NCI-H146 (cell line): Measurements from ENCODE around the gene SLAMF8.

ENCODE experiments used
- DNase-seq: peaks from one replicate; lab custom pipeline; 2025; lab: John Stamatoyannopoulos, UW

Gene SLAMF8

DNA sequence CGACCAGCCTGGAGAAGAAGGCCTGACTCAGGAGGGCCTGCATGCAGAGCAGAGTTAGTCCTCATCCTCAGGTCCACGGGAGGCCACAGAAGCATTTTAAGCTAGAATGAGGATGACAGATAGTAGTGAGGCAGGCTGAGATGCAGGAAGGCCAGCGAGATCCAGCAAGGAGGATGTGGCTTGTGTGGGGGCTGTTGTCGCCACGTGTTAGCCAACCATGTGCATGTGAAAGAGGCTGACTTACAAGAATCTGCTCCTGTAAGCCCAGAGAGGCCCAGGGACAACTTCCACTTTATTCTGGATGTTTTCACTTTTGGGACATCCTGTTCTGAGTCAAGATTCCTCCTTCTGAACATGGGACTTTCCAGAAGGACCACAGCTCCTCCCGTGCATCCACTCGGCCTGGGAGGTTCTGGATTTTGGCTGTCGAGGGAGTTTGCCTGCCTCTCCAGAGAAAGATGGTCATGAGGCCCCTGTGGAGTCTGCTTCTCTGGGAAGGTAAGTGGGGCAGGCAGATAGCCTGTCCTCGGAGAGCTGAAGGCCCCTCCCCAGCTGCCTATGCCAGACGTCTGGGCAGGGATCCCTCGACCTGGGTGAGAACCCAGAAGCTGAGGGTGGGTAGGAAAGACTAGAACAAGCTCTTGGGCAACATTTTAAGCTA, at the start of gene SLAMF8:
SLAMF8 (plus strand) TSS at position 433 of the 661 bp plus-strand sequence; CDS start at position 459, 26 bp downstream.
- no peak for DNase-seq

DNA sequence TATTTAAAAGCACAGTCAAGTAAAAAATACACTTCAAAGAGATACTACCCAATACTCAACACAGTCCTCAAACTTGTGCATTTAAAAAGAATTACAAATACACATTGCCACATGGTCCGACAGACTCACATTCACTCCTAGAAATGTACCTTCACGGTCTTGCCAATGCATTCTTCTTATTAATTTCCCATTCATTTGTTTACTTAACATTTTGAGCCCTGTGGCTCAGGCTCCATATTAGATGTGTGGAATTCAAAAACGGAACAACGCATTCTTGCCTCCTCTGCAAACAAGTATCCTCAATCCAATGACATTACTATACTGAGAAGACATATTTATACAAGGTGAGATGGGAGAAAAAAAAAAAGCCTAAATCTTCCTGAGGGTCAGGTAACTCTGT, 48.4 kb upstream of the SLAMF8 start:
- DNase-seq: no peak

DNA sequence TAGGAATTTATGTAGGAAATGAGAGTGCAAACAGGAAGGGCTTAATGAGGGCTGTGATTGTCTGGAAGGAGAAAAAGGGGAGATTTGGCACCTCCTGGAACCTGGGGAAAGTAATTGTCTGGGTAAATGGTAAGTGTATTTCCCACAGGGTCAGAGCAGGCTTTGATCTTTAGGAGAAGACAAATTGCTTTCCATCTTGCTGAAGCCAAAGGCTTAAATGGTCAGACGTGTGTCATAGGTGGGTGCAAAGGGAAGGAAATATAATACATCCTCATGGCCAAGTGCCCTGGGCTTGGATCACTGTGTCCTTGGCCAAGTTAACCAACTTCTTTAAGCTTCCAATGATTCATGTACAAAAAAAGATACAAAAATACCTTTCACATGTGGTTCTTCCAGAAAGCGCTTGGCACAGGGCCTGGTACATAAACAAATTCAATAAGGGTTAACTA, 47.2 kb upstream of the SLAMF8 start:
- no peak for DNase-seq

DNA sequence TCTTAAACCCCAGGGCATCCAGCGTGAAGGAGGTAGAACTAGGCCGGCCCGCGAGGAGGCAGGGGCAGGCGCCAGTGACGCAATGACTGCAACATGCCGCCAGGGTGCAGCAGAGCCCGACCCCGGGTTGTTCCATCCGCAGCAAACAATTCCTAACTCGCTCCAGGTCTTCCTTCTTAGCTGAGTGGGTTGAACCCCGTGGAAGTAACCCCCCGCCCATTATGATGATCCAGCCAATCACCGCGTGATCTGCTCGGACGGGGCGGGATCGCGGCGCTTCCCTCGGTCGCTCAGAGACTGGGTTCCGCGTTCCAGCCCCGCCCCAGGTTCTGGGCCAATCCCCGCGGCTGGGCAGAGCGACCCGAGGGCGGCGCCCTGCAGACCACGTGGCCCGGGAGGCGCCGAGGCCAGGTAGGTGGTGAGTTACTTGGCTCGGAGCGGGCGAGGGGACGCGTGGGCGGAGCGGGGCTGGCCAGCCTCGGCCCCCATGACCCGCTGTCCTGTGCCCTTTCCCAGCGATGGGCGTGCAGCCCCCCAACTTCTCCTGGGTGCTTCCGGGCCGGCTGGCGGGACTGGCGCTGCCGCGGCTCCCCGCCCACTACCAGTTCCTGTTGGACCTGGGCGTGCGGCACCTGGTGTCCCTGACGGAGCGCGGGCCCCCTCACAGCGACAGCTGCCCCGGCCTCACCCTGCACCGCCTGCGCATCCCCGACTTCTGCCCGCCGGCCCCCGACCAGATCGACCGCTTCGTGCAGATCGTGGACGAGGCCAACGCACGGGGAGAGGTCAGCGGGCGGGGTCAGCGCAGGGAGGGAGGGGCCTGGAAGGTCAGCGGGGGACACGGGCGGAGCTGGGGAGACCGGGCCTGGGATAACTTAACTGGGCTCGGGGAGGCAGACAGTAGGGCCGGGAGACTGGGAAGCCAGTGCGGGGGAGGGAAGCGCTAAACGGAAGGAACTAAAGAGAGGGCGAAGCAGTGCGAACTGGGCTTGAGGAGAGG, 45.8 kb upstream of the SLAMF8 start, which contains the start of gene DUSP23:
DUSP23 (plus strand) TSS at position 380 of the 1,000 bp plus-strand sequence; CDS start at position 519, 139 bp downstream.
- DNase-seq: peak; percentile 93

DNA sequence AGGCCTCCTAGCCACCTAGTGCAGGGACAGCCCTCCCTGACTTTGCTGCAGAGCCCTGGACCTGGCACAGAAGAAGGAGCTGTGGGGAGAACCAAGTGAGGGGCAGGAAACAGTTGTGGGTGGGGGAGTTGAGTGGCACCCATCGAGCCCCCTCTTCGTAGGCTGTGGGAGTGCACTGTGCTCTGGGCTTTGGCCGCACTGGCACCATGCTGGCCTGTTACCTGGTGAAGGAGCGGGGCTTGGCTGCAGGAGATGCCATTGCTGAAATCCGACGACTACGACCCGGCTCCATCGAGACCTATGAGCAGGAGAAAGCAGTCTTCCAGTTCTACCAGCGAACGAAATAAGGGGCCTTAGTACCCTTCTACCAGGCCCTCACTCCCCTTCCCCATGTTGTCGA, 44.7 kb upstream of the SLAMF8 start:
- DNase-seq: no peak

DNA sequence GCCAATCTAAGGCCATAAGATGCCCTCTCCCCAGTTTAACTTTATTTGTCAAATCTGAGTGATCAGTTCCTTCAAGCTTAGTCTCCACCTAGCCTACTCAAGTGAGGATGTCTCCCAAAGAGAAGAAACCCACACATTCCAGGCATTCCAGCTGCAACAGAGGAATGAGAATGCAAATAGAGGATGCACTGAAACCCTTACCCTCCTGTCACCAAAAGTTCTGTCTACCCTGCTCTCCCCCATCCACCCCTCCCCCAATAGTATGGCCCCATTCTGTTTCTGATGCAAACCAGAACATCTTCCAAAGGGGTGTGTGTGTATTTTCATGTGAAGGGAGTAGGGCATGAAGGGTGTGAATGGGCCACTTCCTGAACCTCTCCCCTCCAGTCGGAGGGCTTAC, 42.9 kb upstream of the SLAMF8 start:
- DNase-seq: no peak

DNA sequence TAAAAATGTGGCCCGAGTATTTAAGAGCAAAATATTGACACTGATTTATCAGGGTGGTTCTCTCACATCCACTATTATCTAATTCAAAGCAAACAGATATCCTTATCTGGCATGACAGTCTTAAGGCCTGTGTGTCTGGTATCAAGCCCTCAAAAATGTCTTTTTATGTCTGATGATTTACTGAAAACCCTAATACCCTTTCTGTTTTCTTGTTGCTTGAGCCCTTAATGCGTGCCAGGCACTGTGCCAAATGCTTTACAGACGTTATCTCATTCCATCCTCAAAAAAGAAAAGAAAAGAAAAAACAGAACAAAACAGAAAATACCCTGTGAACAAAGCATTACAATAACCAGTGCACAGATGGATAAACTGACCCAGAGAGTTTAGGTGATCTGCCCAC, 40.2 kb upstream of the SLAMF8 start:
- DNase-seq: no peak

DNA sequence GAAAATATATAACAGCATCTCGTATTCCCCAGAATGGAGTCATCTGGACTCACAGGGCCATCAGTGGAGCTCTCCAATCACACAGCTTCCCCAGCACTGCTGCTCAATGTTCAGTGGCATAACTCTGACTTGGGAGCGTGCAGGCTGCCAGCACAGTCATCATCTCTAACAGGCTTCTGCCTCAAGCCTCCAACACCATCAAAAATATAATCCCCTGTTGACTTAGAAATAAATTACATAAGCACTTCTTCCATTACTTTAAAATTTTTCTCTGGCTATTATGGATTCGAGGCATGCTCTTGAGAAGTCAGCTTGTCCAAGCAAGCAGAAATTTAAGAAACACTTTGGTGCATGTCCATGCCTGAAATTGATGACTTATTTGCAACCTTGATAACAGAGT, 39.7 kb upstream of the SLAMF8 start:
- no peak for DNase-seq

DNA sequence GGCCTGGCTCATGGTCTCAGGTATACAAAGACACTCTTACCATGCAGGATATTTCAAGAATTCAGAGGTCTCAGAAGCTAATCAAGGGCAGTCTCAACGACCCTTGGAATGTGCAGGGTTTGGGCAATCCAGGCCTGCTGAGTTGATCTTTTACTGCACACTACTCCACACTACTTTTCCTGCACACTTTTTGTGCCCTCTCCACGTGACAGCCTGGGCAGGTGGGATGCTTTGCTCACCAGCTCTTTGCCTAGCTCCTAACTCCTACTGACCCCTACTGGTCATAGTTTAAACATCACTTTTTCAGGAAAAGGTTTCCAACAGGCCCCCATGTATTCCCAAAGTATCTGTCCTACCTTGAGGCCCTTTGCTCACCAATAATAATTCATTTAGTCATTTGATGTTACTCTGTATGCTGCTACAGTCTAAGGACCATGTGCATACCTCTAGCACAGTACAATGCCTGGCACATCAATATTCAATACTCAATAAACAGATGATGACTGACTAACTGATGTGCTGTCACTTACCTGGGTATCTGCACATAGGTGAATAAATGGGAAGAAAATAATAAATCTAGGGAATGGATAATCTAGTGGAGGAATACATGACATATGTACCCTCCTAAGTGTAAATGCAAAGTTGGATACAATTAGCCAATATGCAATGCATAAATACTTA, 36.3 kb upstream of the SLAMF8 start:
- DNase-seq: peak; percentile 56

DNA sequence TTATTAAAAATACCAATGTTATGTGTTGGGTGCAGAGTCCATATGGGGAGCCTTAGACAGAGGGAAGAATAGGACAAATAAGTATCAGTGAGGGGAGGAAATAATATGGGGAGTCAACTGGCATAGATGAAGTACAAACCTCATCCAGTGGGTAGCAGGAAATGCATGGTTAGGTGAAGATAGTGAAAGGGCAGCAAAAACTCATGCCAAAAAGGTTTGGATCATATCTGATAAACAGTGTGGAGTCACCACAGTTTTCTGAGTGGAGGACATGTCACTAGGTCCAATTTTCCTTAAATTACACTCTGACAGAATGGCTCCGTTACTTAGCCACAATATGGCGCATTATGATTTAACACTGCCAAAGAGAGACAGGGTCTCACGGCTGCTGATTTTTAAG, 35.6 kb upstream of the SLAMF8 start:
- DNase-seq: no peak

DNA sequence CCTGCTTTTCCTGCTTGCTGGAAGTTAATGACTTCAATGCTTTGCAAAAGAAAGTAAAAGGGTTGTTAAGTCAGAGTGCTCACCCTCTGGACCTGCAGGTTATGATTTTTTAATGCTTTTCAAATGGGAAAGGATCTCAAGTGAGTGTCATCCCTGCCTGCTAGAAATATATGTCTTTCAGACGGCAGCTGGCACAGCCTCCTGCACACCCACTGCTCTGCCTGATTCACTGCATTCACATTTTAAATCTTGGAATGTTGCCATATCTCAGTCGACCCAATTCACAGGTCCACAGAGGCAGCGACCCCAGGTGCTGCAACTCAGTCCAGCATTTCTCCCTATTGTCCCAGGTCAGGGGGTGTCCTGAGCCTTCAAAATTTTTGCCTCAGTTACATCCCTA, 35.2 kb upstream of the SLAMF8 start:
- no peak for DNase-seq

DNA sequence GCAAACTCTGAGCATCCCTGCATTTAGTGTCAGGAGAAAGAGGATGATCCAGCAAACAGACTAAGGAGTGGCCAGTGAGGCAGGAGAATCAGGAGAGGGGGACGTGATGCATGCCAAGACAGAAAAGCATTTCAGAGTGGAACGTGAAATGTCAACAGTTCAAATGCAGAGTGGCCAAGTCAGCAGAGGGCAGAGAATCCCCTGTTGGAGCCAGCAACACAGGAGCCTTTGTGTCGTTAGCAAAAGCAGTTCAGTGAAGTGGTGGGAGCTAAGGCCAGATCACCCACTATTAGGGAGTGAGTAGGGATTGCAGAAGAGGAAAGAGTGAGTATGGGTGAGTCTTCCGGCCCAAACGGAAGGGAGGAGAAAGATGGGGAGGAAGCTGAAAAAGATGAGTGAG, 31.1 kb upstream of the SLAMF8 start:
- no peak for DNase-seq

DNA sequence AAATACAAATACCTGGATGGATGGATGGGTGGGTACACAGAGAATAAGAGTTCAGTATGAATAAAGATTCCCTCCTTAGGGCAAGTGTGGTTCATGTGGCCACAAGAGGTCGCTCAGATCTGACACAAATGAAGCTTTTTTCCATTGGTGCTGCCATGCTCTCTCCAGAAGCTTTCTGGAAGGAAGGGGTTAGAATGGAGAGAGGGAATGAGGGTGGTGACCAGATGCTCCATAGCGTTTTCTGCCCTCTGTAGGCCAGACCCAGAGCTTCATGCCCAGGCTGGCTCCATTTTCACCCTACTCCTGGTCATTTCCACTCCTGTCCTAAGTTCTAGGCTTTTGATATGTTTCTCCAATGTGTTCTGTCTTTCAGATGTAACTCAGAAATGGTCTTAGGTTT, 27.8 kb upstream of the SLAMF8 start:
- peak; percentile 82 for DNase-seq

DNA sequence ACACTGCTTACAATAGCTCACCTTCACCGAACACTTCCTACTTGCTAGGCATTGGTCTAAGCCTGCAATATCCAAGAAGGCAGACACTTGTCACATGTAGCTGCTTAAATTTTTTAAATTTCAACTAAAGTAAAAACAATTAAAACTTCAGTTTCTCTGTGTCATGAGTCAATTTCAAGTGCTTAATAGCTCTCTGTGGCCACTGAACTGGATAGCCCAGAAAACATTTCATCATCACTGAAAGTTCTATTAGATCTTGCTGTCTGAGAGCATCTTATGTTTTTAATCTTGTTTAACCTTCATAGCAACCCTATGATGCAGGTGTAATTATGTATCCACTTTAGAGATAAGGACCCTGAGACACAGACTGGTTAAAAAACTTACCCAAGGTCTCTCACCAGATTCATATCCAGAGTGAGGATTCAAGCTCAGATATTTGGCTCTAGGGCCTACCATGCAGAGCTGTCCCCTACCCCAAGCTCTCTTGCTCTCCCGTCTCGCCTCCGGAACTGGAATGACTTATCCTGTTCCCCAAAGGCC, 27.2 kb upstream of the SLAMF8 start:
- DNase-seq: no peak

DNA sequence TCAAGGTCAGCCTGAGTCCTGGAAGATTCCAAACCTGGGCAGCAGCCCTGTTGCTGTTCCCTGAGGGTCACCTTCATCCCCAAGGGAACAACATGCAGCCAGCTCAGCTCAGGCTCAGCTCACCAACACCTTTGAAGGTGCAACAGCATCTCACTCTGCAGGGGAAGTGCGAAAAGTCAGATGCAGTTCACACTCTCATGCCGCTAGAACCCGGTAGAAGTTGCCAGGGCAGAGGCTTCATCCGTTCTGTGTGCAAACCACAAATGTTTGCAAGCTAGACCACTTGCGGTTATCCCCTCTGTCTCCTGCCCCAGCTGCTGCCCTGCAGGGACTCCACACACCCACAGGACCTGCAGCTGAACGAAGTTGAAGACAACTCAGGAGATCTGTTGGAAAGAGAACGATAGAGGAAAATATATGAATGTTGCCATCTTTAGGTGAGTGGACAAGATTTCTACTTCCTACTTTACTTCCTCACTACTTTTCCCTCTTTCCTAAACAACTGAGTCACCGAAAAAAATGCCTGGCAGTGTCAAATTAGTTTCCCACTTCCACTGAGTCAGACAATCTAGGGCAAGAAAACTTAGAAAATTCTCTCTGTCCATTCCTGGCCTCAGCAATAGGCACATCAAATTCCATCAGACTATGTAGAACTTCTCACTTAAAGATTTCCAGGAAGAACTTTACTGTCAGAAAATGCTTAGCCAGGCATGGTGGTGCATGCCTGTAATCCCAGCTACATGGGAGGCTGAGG, 26.3 kb upstream of the SLAMF8 start:
- no peak for DNase-seq

DNA sequence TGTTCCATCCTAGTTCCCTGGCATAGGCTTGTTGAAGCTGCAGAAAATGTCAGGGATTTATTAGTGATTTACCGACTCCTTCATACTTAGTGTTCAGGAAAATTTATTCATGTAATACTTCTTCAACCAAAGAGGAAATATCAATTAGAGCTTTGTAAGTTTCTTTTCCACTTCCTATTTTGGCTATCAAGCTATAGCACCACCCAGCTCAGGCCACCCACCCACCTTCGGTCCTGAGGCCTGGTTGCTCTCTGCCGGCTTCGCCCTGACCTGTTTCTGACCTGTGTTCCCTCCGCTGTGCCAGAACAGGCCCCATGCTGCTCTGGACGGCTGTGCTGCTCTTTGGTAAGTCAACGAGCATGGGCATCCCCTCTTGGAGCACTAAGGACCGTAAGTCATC, 24.6 kb upstream of the SLAMF8 start, which contains the start of gene FCRL6:
FCRL6 (plus strand) TSS at position 250 of the 400 bp plus-strand sequence; CDS start at position 315, 65 bp downstream.
- DNase-seq: no peak

DNA sequence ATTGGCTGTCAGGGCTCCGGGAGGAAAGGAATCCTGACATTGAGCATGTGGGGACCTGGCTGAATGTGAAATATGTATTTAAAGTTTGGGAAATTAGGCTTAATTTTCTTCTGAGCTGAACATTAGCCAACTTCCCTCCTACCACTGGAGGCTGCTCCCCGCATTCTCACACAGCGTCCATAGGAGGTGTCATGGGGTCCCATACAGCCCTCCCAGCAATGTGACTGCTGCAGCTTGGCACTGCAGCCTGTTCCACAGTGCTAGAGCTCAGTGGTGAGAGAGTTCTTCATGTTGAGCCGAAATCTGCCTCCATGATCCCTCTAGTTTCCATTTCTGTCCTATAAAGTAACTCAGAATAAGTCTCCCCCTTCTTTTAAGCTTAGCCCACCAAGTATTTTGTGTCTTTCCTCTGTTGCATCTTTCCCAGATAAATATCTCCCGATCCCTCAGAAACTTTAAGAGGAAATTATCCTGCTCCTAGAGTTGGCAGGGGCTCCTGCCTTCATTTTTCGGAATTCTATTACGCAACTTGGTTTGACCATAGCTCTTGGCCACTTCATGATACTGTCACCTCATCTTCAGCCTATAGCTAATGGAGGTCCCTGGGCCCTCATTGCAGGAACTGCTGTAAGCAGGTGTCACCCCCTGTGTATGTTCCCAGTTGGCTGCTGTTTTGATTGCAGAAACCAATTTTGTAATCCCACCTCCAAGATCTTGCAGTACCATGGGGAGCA, 22.6 kb upstream of the SLAMF8 start:
- DNase-seq: no peak

DNA sequence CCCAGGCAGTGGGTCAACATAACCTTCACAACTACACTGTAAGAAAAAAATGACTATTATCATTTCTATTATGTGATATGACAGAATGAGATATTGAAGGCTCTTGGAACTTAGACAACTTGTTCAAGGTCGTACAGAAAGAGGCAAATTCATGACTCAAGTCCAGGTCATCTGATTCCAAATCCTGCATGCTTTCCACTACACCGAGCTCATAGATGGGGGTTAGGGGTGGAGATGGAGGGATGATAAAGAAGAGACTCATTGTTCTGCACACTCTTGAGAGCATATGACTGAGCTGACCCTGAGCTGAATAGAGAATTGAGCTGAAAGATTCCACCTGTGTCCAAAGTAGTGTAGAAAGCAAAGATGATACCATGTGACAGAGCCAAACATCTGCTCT, 21.7 kb upstream of the SLAMF8 start:
- DNase-seq: no peak

DNA sequence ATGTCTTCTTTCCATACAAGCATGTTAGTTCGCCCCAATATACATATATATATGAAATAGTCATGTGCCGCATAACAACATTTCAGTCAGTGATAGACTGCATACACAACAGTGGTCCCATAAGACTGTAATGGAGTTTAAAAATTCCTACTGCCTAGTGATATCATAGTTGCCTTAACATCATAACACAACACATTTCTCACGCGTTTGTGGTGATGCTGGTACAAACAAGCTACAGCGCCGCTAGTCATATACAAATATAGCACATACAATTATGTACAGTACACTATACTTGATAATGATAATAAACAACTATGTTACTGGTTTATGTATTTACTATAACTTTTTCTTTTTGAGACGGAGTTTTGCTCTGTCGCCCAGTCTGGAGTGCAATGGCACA, 10.7 kb upstream of the SLAMF8 start:
- no peak for DNase-seq

DNA sequence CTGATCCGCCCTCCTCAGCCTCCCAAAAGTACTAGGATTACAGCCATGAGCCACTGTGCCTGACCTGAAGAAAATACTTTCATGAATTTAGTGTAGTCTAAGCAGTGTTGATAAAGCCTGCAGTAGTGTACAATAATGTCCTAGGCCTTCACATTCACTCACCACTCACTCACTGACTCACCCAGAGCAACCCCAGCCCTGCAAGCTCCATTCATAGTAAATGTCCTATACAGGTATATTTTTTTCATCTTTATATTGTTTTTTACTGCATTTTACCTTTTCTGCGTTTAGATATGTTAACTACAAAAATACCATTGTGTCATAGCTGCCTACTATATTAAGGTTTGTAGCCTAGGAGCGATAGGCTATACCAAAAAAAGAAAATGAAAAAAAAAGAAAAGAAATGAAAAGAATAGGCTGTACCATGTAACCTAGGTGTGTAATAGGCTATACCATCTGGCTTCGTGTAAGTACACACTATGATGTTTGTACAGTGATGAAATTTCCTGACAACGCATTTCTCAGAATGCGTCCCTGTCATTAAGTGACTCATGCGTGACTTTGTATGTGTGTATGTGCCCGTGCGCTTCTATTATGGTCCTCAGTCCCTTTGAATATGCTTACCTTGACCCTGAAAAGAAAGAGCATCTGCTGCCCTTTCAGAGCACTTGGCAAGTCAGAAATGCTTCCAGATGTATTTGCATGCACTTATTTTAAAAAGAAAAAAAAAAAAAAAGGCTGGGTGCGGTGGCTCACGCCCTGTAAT, 9.2 kb upstream of the SLAMF8 start:
- peak; percentile 97 for DNase-seq
